GM12878 (cell line): Measurements from ENCODE around the gene PCLO. TPM values are rescaled to one million over a fixed set of nuclear protein-coding genes. Genes with fewer than 3 reads are reported as not detected.

Experiments
- ATAC-seq: fragments of 200-7000 bp; cut with Tn5 transposase; 3 replicates; pipeline ENCODE4 v1.9.1; 2020; ENCODE audit warnings: mild to moderate bottlenecking, moderate library complexity
- BruUV-seq: library from RNA; stranded (reverse); fragments of 400-500 nt; replicated peaks from 2 replicates; lab custom pipeline; 2021; lab: Mats Ljungman, UMichigan
- CTCF ChIA-PET: fragments of 300-600 bp; sonication (Branson Sonifier 250); formaldehyde crosslinking; extraction: SDS; loops from one replicate; lab custom pipeline; 2021; ENCODE audit warnings: inconsistent platforms; lab: Yijun Ruan, JAX
- POLR2A ChIA-PET: fragments of 350-600 bp; formaldehyde crosslinking; extraction: SDS; loops from one replicate; lab custom pipeline; 2021; ENCODE audit warnings: inconsistent platforms; lab: Charles Lee
- RAD21 ChIA-PET: fragments of 300-600 bp; sonication (Branson Sonifier 250); formaldehyde crosslinking; loops from one replicate; lab custom pipeline; 2023; ENCODE audit warnings: antibody characterized with exemption; ENCODE audit not compliant: unreplicated experiment; lab: Charles Lee
- SMC1A ChIA-PET: fragments of 300-600 bp; sonication (Branson Sonifier 250); formaldehyde crosslinking; loops from one replicate; lab custom pipeline; 2023; ENCODE audit not compliant: unreplicated experiment, uncharacterized antibody; lab: Charles Lee
- DNase-seq: peaks from one replicate; pipeline ENCODE4 v3.0.0-alpha.2; 2011; ENCODE audit warnings: low read depth, low spot score
- FAIRE-seq: peaks from 3 replicates; lab custom pipeline; 2011; peaks lifted over from hg19 to GRCh38; lab: Jason Lieb, UNC
- H2AFZ ChIP-seq: 2 replicates; pipeline ENCODE4 v1.6.0; 2011; ENCODE audit warnings: low read depth, low read length, control low read depth; ENCODE audit not compliant: control insufficient read depth
- H3K27ac ChIP-seq: 2 replicates; pipeline ENCODE4 v1.5.1; 2011; ENCODE audit warnings: control low read depth; ENCODE audit not compliant: control insufficient read depth, insufficient read depth
- H3K27me3 ChIP-seq, 2 experiments: replicated peaks in 1 of 2; 2 replicates each; pipeline versions ENCODE4 v1.6.0 to v1.6.1; 2011; ENCODE audit warnings: low read length in 1 of 2; ENCODE audit not compliant: control insufficient read depth in 2 of 2, insufficient read depth in 2 of 2
- H3K36me3 ChIP-seq, 2 experiments: 2 replicates each; pipeline ENCODE4 v1.5.1; 2011; ENCODE audit warnings: low read length in 1 of 2; ENCODE audit not compliant: control insufficient read depth in 2 of 2, insufficient read depth in 2 of 2
- H3K4me1 ChIP-seq: 2 replicates; pipeline ENCODE4 v1.6.1; 2011; ENCODE audit warnings: mild to moderate bottlenecking, low read length, moderate library complexity, mixed read lengths; ENCODE audit not compliant: control insufficient read depth, insufficient read depth
- H3K4me2 ChIP-seq: 2 replicates; pipeline ENCODE4 v1.6.0; 2011; ENCODE audit warnings: control low read depth; ENCODE audit not compliant: control insufficient read depth, insufficient read depth
- H3K4me3 ChIP-seq: fragments of 200-600 bp; sonication (generic); 2 replicates; pipeline ENCODE4 v1.5.1; 2016
- H3K79me2 ChIP-seq: 2 replicates; pipeline ENCODE4 v1.6.0; 2011; ENCODE audit warnings: low read length; ENCODE audit not compliant: control insufficient read depth, insufficient read depth
- H3K9ac ChIP-seq: 2 replicates; pipeline ENCODE4 v1.8.0; 2011; ENCODE audit warnings: low read length, control low read depth, mixed read lengths; ENCODE audit not compliant: control insufficient read depth, insufficient read depth
- H3K9me3 ChIP-seq: replicated peaks from 3 replicates; pipeline ENCODE4 v1.5.1; 2011; ENCODE audit warnings: mild to moderate bottlenecking, low read length; ENCODE audit not compliant: control insufficient read depth, insufficient read depth
- H4K20me1 ChIP-seq: 2 replicates; pipeline ENCODE4 v1.6.0; 2011; ENCODE audit not compliant: control insufficient read depth, insufficient read depth
- ATF3 ChIP-seq: IDR thresholded peaks from 2 replicates; pipeline ENCODE4 v1.6.1; 2011; ENCODE audit warnings: low read depth, mild to moderate bottlenecking, low read length, moderate library complexity, borderline replicate concordance; ENCODE audit errors: extremely low read depth
- CBFB ChIP-seq: IDR thresholded peaks from 2 replicates; pipeline ENCODE4 v1.6.1; 2016; ENCODE audit warnings: antibody characterized with exemption, low read depth
- CEBPZ ChIP-seq: fragments of 150-350 bp; IDR thresholded peaks from 2 replicates; pipeline ENCODE4 v1.6.1; 2016; ENCODE audit warnings: low read depth, low read length
- DPF2 ChIP-seq: fragments of 450-650 bp; IDR thresholded peaks from 2 replicates; pipeline ENCODE4 v1.6.1; 2017; ENCODE audit warnings: mild to moderate bottlenecking
- MTA2 ChIP-seq: fragments of 450-650 bp; IDR thresholded peaks from 2 replicates; pipeline ENCODE4 v1.6.1; 2016; ENCODE audit warnings: low read depth, mild to moderate bottlenecking, moderate library complexity
- SIN3A ChIP-seq: IDR thresholded peaks from 2 replicates; pipeline ENCODE4 v1.6.1; 2012; ENCODE audit warnings: low read depth, low read length, improper control_type of control experiment
- SMAD1 ChIP-seq: fragments of 450-650 bp; IDR thresholded peaks from 2 replicates; pipeline ENCODE4 v1.6.1; 2018; ENCODE audit warnings: mild to moderate bottlenecking, low read depth; ENCODE audit not compliant: partially characterized antibody
- SMC3 ChIP-seq: IDR thresholded peaks from 2 replicates; pipeline ENCODE4 v1.6.1; 2011; ENCODE audit warnings: low read length, improper control_type of control experiment, borderline replicate concordance
- YY1 ChIP-seq: IDR thresholded peaks from 2 replicates; pipeline ENCODE4 v1.6.1; 2011; ENCODE audit warnings: low read depth, mild to moderate bottlenecking, low read length
- WGBS: methylation state at CpG from one replicate; pipeline ENCODE4 v1.1.6; 2016; ENCODE audit warnings: low lambda C conversion rate; ENCODE audit not compliant: insufficient replicate concordance, insufficient coverage; ENCODE audit errors: missing lambda C conversion rate; 5-methylcytosine and 5-hydroxymethylcytosine counted together
- in situ Hi-C: fragments of 300-500 bp; cut with MboI; formaldehyde crosslinking; loops from 9 replicates; pipeline ENCODE4 v1.14.3; 2018; ENCODE audit warnings: mixed read lengths
- intact Hi-C: fragments of 100-400 bp; cut with micrococcal nuclease; formaldehyde crosslinking; loops from one replicate; pipeline ENCODE4 v1.14.2; 2022; ENCODE audit not compliant: unreplicated experiment
- polyA plus RNA-seq, 11 experiments: library from polyadenylated mRNA; depleted of rRNA in 4 of 11; unstranded in 6 of 11; stranded (reverse) in 5 of 11; fragments of >200 nt; fragmentation: Nextera tagmentation in 4 of 11; fragmentation: Illumina TruSeq in 1 of 11; extraction: Ambion mirVana in 4 of 11; extraction: Trizol in 1 of 11; gene quantifications; 1 replicate in 1 of 11; 2 replicates in 10 of 11; pipeline versions ENCODE4 v1.2.1 to v1.2.3, GENCODE V29; 2011 to 2016; ENCODE audit warnings: inconsistent platforms in 2 of 11, missing spikeins in 2 of 11, low read depth in 1 of 11
- total RNA-seq, 4 experiments: library from RNA; depleted of rRNA in 3 of 4; stranded (reverse); fragments of >200 nt in 3 of 4; fragmentation: Illumina TruSeq in 1 of 4; extraction: Trizol in 1 of 4; gene quantifications; 2 replicates each; pipeline versions ENCODE4 v1.2.1 to v1.2.3, GENCODE V29; 2013 to 2021

The PCLO gene
- total and polyA plus RNA-seq, 10 of the 15 experiments (the other 5 are each of a cell fraction or from before 2014, with no cell fraction given) = 0.01 to 0.08 (median 0.03) TPM; not detected in 6

- CTCF ChIA-PET = no interaction called here
- in situ Hi-C loops (no loop called here), intact Hi-C loops (no loop called here)
- H3K9me3 ChIP-seq = no peaks in the 10 kb centered on the region
- H3K79me2 ChIP-seq = no peaks in the 10 kb centered on the region
- SMC1A ChIA-PET = no interaction called here
- FAIRE-seq = no peak
- no peak overlapping the region for H2AFZ ChIP-seq
- H3K27me3 ChIP-seq = no peaks in the 10 kb centered on the region; a peak in 1 of 4 replicates
- no peaks in the 10 kb centered on the region for H4K20me1 ChIP-seq
- H3K36me3 ChIP-seq = no peaks in the 10 kb centered on the region
- no peak for DNase-seq
- POLR2A ChIA-PET = no interaction called here
- no peak overlapping the region for H3K4me2 ChIP-seq
- TF ChIP-seq MTA2 (no peak), ATF3 (no peak), DPF2 (no peak), YY1 (no peak), SMAD1 (no peak), SIN3A (no peak), SMC3 (no peak), CBFB (no peak), CEBPZ (no peak)
- no peak overlapping the region for H3K27ac ChIP-seq
- no peaks in the 10 kb centered on the region for H3K4me1 ChIP-seq
- no peak for ATAC-seq
- BruUV-seq = no TSS peak
- H3K4me3 ChIP-seq = no peak overlapping the region
- no peak overlapping the region for H3K9ac ChIP-seq
- RAD21 ChIA-PET = no interaction called here
- WGBS = 42% methylated on average over 3 of the region's 3 CpGs
Observed at GRCh38 chr7:83156006-83156405, 6.7 kb downstream of the PCLO start.
